MG63 (cell line): ENCODE measurements around the gene FPR2. TPM values are rescaled to one million over a fixed set of nuclear protein-coding genes. Genes with fewer than 3 reads are reported as not detected.

Source experiments
- DNase-seq: peaks from one replicate; pipeline ENCODE4 v3.0.0-alpha.2; 2020
- H3K27me3 ChIP-seq: fragments of 250-450 bp; sonication (Bioruptor Pico); 2 replicates; pipeline ENCODE4 v1.5.1; 2020; ENCODE audit warnings: mild to moderate bottlenecking, moderate library complexity
- H3K36me3 ChIP-seq: fragments of 250-450 bp; sonication (Bioruptor Pico); 2 replicates; pipeline ENCODE4 v1.5.1; 2020; ENCODE audit warnings: mild to moderate bottlenecking, moderate library complexity
- H3K4me3 ChIP-seq: fragments of 250-450 bp; sonication (Bioruptor Pico); 2 replicates; pipeline ENCODE4 v1.5.1; 2020; ENCODE audit warnings: mild to moderate bottlenecking, moderate library complexity
- H3K9me3 ChIP-seq: fragments of 250-450 bp; sonication (Bioruptor Pico); 2 replicates; pipeline ENCODE4 v1.5.1; 2020; ENCODE audit warnings: mild to moderate bottlenecking, moderate library complexity
- total RNA-seq: library from RNA; depleted of rRNA; stranded (reverse); fragments of >200 nt; shearing (Covaris generic); gene quantifications from 2 replicates; pipeline ENCODE4 v1.2.3, GENCODE V29; 2014; ENCODE audit warnings: low replicate concordance; rRNA removed

The FPR2 gene
- total RNA-seq, result not detected in 2 replicates

- H3K36me3 ChIP-seq, result no peaks in the 10 kb centered on the region
- H3K9me3 ChIP-seq, result no peaks in the 10 kb centered on the region
- no peak for DNase-seq
- H3K27me3 ChIP-seq, result no peaks in the 10 kb centered on the region; the same call in 1 of the 2 replicates
- H3K4me3 ChIP-seq, result no peak within 1 kb of the TSS
These were observed at the start of gene FPR2 for GRCh38 chr19:51760697-51761356. Gene FPR2, plus strand, starts transcription at chr19:51761180. Its CDS starts 7,479 bp downstream, at chr19:51768659.

- peaks cover 2% of the 10 kb centered on the region; the same call in 1 of the 2 replicates for H3K27me3 ChIP-seq
- no peak for DNase-seq
- H3K4me3 ChIP-seq, result no peak overlapping the region
- no peaks in the 10 kb centered on the region for H3K9me3 ChIP-seq
- peaks cover 6% of the 10 kb centered on the region for H3K36me3 ChIP-seq
These were observed 49.3 kb upstream of the FPR2 start for GRCh38 chr19:51711702-51712101.

- peaks cover 3% of the 10 kb centered on the region; the same call in 1 of the 2 replicates for H3K36me3 ChIP-seq
- no peaks in the 10 kb centered on the region for H3K9me3 ChIP-seq
- H3K4me3 ChIP-seq, result no peak overlapping the region
- H3K27me3 ChIP-seq, result peaks cover 2% of the 10 kb centered on the region; the same call in 1 of the 2 replicates
- DNase-seq, result peak; percentile 23
These were observed 48.4 kb upstream of the FPR2 start for GRCh38 chr19:51712461-51713081.

- Histone ChIP-seq H3K4me3 (no peak overlapping the region), H3K36me3 (no peaks in the 10 kb centered on the region)
These were observed 47.4 kb upstream of the FPR2 start for GRCh38 chr19:51713319-51714285.

GRCh38 chr19:51714848-51715247, 46.1 kb upstream of the FPR2 start:
- H3K9me3 ChIP-seq, result no peaks in the 10 kb centered on the region
- H3K36me3 ChIP-seq, result no peaks in the 10 kb centered on the region
- H3K4me3 ChIP-seq, result no peak overlapping the region
- peaks cover 15% of the 10 kb centered on the region for H3K27me3 ChIP-seq
- DNase-seq, result no peak

More at GRCh38 chr19:51713319-51714285, 47.4 kb upstream of the FPR2 start:
- H3K27me3 ChIP-seq, result peaks cover 4% of the 10 kb centered on the region; the same call in 1 of the 2 replicates
- no peaks in the 10 kb centered on the region for H3K9me3 ChIP-seq
- DNase-seq, result no peak

GRCh38 chr19:51715850-51716249, 45.1 kb upstream of the FPR2 start:
- Histone ChIP-seq H3K27me3 (peaks cover 17% of the 10 kb centered on the region), H3K4me3 (no peak overlapping the region), H3K9me3 (no peaks in the 10 kb centered on the region), H3K36me3 (no peaks in the 10 kb centered on the region)
- DNase-seq, result no peak

GRCh38 chr19:51716925-51717324, 44.1 kb upstream of the FPR2 start:
- DNase-seq, result no peak
- no peaks in the 10 kb centered on the region for H3K9me3 ChIP-seq
- no peak overlapping the region for H3K4me3 ChIP-seq
- H3K27me3 ChIP-seq, result peaks cover 16% of the 10 kb centered on the region
- H3K36me3 ChIP-seq, result no peaks in the 10 kb centered on the region

- Histone ChIP-seq H3K4me3 (no peak overlapping the region), H3K9me3 (no peaks in the 10 kb centered on the region), H3K36me3 (no peaks in the 10 kb centered on the region), H3K27me3 (peaks cover 16% of the 10 kb centered on the region)
- no peak for DNase-seq
These were observed 41.6 kb upstream of the FPR2 start for GRCh38 chr19:51719251-51719988.

- H3K4me3 ChIP-seq, result no peak overlapping the region
- DNase-seq, result no peak
- H3K9me3 ChIP-seq, result no peaks in the 10 kb centered on the region
- no peaks in the 10 kb centered on the region for H3K36me3 ChIP-seq
- H3K27me3 ChIP-seq, result peaks cover 16% of the 10 kb centered on the region
These were observed 39.1 kb upstream of the FPR2 start for GRCh38 chr19:51721905-51722304.

GRCh38 chr19:51722492-51722891, 38.5 kb upstream of the FPR2 start:
- Histone ChIP-seq H3K36me3 (no peaks in the 10 kb centered on the region), H3K9me3 (no peaks in the 10 kb centered on the region), H3K4me3 (no peak overlapping the region), H3K27me3 (peaks cover 16% of the 10 kb centered on the region)
- no peak for DNase-seq

- DNase-seq, result no peak
- Histone ChIP-seq H3K4me3 (no peak overlapping the region), H3K9me3 (no peaks in the 10 kb centered on the region), H3K36me3 (no peaks in the 10 kb centered on the region), H3K27me3 (peaks cover 4% of the 10 kb centered on the region)
These were observed 36.4 kb upstream of the FPR2 start for GRCh38 chr19:51724543-51724942.

GRCh38 chr19:51726049-51726448, 34.9 kb upstream of the FPR2 start:
- no peaks in the 10 kb centered on the region for H3K36me3 ChIP-seq
- H3K27me3 ChIP-seq, result no peaks in the 10 kb centered on the region; the same call in 1 of the 2 replicates
- H3K4me3 ChIP-seq, result no peak overlapping the region
- no peaks in the 10 kb centered on the region for H3K9me3 ChIP-seq
- peak; percentile 57 for DNase-seq

- Histone ChIP-seq H3K9me3 (no peaks in the 10 kb centered on the region), H3K27me3 (no peaks in the 10 kb centered on the region; the same call in 1 of the 2 replicates), H3K36me3 (no peaks in the 10 kb centered on the region), H3K4me3 (no peak overlapping the region)
- peak; percentile 66 for DNase-seq
These were observed 33.6 kb upstream of the FPR2 start for GRCh38 chr19:51727349-51727880.

GRCh38 chr19:51729781-51730180, 31.2 kb upstream of the FPR2 start:
- DNase-seq, result no peak
- no peaks in the 10 kb centered on the region for H3K9me3 ChIP-seq
- H3K27me3 ChIP-seq, result no peaks in the 10 kb centered on the region; the same call in none of the 2 replicates
- no peaks in the 10 kb centered on the region for H3K36me3 ChIP-seq
- no peak overlapping the region for H3K4me3 ChIP-seq

GRCh38 chr19:51733742-51734522, 27.0 kb upstream of the FPR2 start:
- Histone ChIP-seq H3K27me3 (peaks cover 14% of the 10 kb centered on the region), H3K4me3 (no peak overlapping the region), H3K36me3 (no peaks in the 10 kb centered on the region), H3K9me3 (no peaks in the 10 kb centered on the region)
- no peak for DNase-seq
